HepG2 (cell line): Measurements from ENCODE around the gene COL9A2. TPM values are rescaled to one million over a fixed set of nuclear protein-coding genes. Genes with fewer than 3 reads are reported as not detected.

Source experiments
- ATF5 ChIP-seq: sonication (generic); formaldehyde crosslinking; IDR thresholded peaks from 2 replicates; pipeline ENCODE4 v1.4.0; 2020; ENCODE audit warnings: mild to moderate bottlenecking, low read depth, missing genetic modification reagents
- CENPBD1 ChIP-seq: sonication (generic); formaldehyde crosslinking; IDR thresholded peaks from 2 replicates; pipeline ENCODE4 v1.8.0; 2022; ENCODE audit warnings: missing genetic modification reagents, low read depth, mild to moderate bottlenecking, borderline replicate concordance
- EZH2 ChIP-seq: conservative IDR thresholded peaks from 2 replicates; pipeline ENCODE4 v1.6.1; 2012; ENCODE audit warnings: mild to moderate bottlenecking, low read depth, low read length, moderate library complexity
- GABPA ChIP-seq, 2 experiments: IDR thresholded peaks; 2 replicates each; pipeline ENCODE4 v1.6.1; 2011 to 2016; ENCODE audit warnings: low read depth in 2 of 2, low read length in 1 of 2, missing biosample characterization in 1 of 2, missing genetic modification characterization in 1 of 2
- GLI4 ChIP-seq: sonication (generic); formaldehyde crosslinking; IDR thresholded peaks from 2 replicates; pipeline ENCODE4 v1.5.1; 2020; ENCODE audit warnings: missing genetic modification reagents, mild to moderate bottlenecking, moderate library complexity, borderline replicate concordance
- GZF1 ChIP-seq: sonication (generic); formaldehyde crosslinking; IDR thresholded peaks from 2 replicates; pipeline ENCODE4 v1.5.1; 2020; ENCODE audit warnings: mild to moderate bottlenecking, missing genetic modification reagents
- HOXD1 ChIP-seq: sonication (generic); formaldehyde crosslinking; IDR thresholded peaks from 2 replicates; pipeline ENCODE4 v1.5.0; 2020; ENCODE audit warnings: missing genetic modification reagents
- MAFF ChIP-seq: IDR thresholded peaks from 2 replicates; pipeline ENCODE4 v1.6.1; 2011; ENCODE audit warnings: low read depth, low read length, improper control_type of control experiment
- NFE2L1 ChIP-seq: sonication (generic); formaldehyde crosslinking; IDR thresholded peaks from 2 replicates; pipeline ENCODE4 v1.4.0; 2020; ENCODE audit warnings: missing genetic modification reagents, mild to moderate bottlenecking, borderline replicate concordance
- PHB2 ChIP-seq: fragments of 450-650 bp; IDR thresholded peaks from 2 replicates; pipeline ENCODE4 v1.6.1; 2018; ENCODE audit not compliant: partially characterized antibody
- RBM22 ChIP-seq: fragments of 200-400 bp; formaldehyde crosslinking; optimal IDR thresholded peaks from 2 replicates; pipeline ENCODE3; 2017; ENCODE audit warnings: mild to moderate bottlenecking, low read length, moderate library complexity
- REPIN1 ChIP-seq: sonication (generic); formaldehyde crosslinking; IDR thresholded peaks from 2 replicates; pipeline ENCODE4 v1.8.0; 2022; ENCODE audit warnings: missing genetic modification reagents, low read depth, mild to moderate bottlenecking, borderline replicate concordance
- SPEN ChIP-seq: sonication (generic); formaldehyde crosslinking; IDR thresholded peaks from 2 replicates; pipeline ENCODE4 v1.5.1; 2020; ENCODE audit warnings: low read depth, mild to moderate bottlenecking, missing genetic modification reagents
- ZBTB10 ChIP-seq: sonication (generic); formaldehyde crosslinking; IDR thresholded peaks from 2 replicates; pipeline ENCODE4 v1.4.0; 2020; ENCODE audit warnings: missing genetic modification reagents, borderline replicate concordance
- ZBTB20 ChIP-seq: sonication (generic); formaldehyde crosslinking; IDR thresholded peaks from 2 replicates; pipeline ENCODE4 v1.8.1; 2023; ENCODE audit warnings: missing genetic modification reagents, low read depth, mild to moderate bottlenecking, borderline replicate concordance
- ZBTB4 ChIP-seq: sonication (generic); formaldehyde crosslinking; IDR thresholded peaks from 2 replicates; pipeline ENCODE4 v1.4.0; 2020; ENCODE audit warnings: missing genetic modification reagents, mild to moderate bottlenecking, borderline replicate concordance
- ZFP36L2 ChIP-seq: sonication (generic); formaldehyde crosslinking; IDR thresholded peaks from 2 replicates; pipeline ENCODE4 v1.4.0; 2020; ENCODE audit warnings: missing genetic modification reagents
- ZNF124 ChIP-seq: sonication (generic); formaldehyde crosslinking; IDR thresholded peaks from 2 replicates; pipeline ENCODE4 v1.4.0; 2020; ENCODE audit warnings: missing genetic modification reagents
- ZNF451 ChIP-seq: sonication (generic); formaldehyde crosslinking; IDR thresholded peaks from 2 replicates; pipeline ENCODE4 v1.5.0; 2020; ENCODE audit warnings: mild to moderate bottlenecking, missing genetic modification reagents
- ZNF724P ChIP-seq: sonication (generic); formaldehyde crosslinking; IDR thresholded peaks from 2 replicates; pipeline ENCODE4 v1.8.0; 2022; ENCODE audit warnings: missing genetic modification reagents, borderline replicate concordance
- ZNF781 ChIP-seq: sonication (generic); formaldehyde crosslinking; IDR thresholded peaks from 2 replicates; pipeline ENCODE4 v1.5.1; 2020; ENCODE audit warnings: borderline replicate concordance, mild to moderate bottlenecking, missing genetic modification reagents; ENCODE audit errors: not compliant biosample characterization
- polyA plus RNA-seq, 8 experiments: library from polyadenylated mRNA; depleted of rRNA in 3 of 8; stranded (reverse) in 7 of 8; unstranded in 1 of 8; fragments of >200 nt; fragmentation: Illumina TruSeq in 4 of 8; extraction: Trizol in 4 of 8; gene quantifications; 2 replicates each; pipeline versions ENCODE4 v1.2.1 to v1.2.3, GENCODE V29; 2011 to 2016; ENCODE audit warnings: low read depth in 4 of 8, missing spikeins in 1 of 8, mixed read lengths in 1 of 8; ENCODE audit not compliant: insufficient read depth in 1 of 8
- total RNA-seq, 5 experiments: library from RNA; depleted of rRNA; stranded (reverse); fragments of >200 nt; fragmentation: Illumina TruSeq; extraction: Trizol; gene quantifications; 2 replicates each; pipeline ENCODE4 v1.2.3, GENCODE V29; 2016; ENCODE audit warnings: low read depth in 1 of 5

Gene COL9A2
- total and polyA plus RNA-seq, 2 of the 13 experiments (the other 11 are each of a cell fraction or from before 2014, with no cell fraction given) = 20.2 to 26.9 TPM

GRCh38 chr1:40313329-40313957, 3.6 kb downstream of the COL9A2 start (continued):
- no peak for TF ChIP-seq GLI4 (CRISPR knock-in tag)
- no peak for TF ChIP-seq SPEN (CRISPR knock-in tag)
- no peak for TF ChIP-seq ZBTB20 (CRISPR knock-in tag)
- no peak for TF ChIP-seq ZNF781
- no peak for TF ChIP-seq REPIN1 (CRISPR knock-in tag)
- TF ChIP-seq CENPBD1 (CRISPR knock-in tag) = no peak
- TF ChIP-seq RBM22 = no peak
- TF ChIP-seq ZNF724P (CRISPR knock-in tag) = no peak
- TF ChIP-seq ZFP36L2 (CRISPR knock-in tag) = no peak
- TF ChIP-seq EZH2 = no peak
- no peak for TF ChIP-seq GZF1
- no peak for TF ChIP-seq ATF5 (CRISPR knock-in tag)
- no peak for TF ChIP-seq NFE2L1 (CRISPR knock-in tag)
- TF ChIP-seq MAFF = no peak
- no peak for TF ChIP-seq ZBTB10 (CRISPR knock-in tag)
- TF ChIP-seq ZNF451 = no peak
- TF ChIP-seq ZNF124 = no peak
- no peak for TF ChIP-seq PHB2
- no peak for TF ChIP-seq GABPA (IDR thresholded peaks at IDR 0.05; ENCODE audit: low read depth, low read length)
- TF ChIP-seq GABPA (CRISPR knock-in tag; IDR thresholded peaks at IDR 0.05; ENCODE audit: low read depth) = no peak
- no peak for TF ChIP-seq ZBTB4 (CRISPR knock-in tag)
- no peak for TF ChIP-seq HOXD1 (CRISPR knock-in tag)
